ENCODE data around the gene CTNNA2.

DNA sequence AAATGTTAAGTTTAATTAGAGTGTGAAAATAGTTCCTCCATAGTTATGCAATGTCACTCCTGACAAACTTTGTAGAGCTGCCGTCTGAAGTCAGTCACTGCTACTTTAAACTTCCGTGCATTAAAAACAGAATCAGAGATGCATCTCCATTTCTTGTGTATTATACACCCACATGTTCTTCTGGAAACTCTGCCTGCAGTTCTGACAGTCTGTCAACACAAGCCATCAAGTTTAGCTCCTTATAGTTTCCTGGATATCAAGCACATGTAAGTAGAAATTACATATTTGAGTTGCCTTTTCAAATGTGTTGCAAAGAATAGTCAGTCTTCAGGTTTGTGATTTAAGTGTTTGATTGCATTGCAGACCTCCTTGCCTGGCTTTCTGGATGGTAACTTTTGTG lies 184.3 kb downstream of the CTNNA2 start:
- TF ChIP-seq EZH2 (IDR thresholded peaks at IDR 0.05; ENCODE audit: borderline replicate concordance, low read length), result no peak
- TF ChIP-seq, protein P1, sequence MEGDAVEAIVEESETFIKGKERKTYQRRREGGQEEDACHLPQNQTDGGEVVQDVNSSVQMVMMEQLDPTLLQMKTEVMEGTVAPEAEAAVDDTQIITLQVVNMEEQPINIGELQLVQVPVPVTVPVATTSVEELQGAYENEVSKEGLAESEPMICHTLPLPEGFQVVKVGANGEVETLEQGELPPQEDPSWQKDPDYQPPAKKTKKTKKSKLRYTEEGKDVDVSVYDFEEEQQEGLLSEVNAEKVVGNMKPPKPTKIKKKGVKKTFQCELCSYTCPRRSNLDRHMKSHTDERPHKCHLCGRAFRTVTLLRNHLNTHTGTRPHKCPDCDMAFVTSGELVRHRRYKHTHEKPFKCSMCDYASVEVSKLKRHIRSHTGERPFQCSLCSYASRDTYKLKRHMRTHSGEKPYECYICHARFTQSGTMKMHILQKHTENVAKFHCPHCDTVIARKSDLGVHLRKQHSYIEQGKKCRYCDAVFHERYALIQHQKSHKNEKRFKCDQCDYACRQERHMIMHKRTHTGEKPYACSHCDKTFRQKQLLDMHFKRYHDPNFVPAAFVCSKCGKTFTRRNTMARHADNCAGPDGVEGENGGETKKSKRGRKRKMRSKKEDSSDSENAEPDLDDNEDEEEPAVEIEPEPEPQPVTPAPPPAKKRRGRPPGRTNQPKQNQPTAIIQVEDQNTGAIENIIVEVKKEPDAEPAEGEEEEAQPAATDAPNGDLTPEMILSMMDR (conservative IDR thresholded peaks at IDR 0.05 in 1 of 2, IDR thresholded peaks at IDR 0.05 in 1 of 2; ENCODE audit: extremely low read depth in 1 of 2, insufficient read depth in 1 of 2, low read depth in 1 of 2, low read length in 2 of 2), result no peak

Data from mammary epithelial cell (primary cell).